RWPE1 (cell line): ENCODE measurements around the gene C11orf91.

Source experiments
- CTCF ChIA-PET: fragments of 350-600 bp; sonication (Branson Sonifier 250); formaldehyde crosslinking; extraction: SDS; loops from one replicate; lab custom pipeline; 2021; lab: Yijun Ruan, JAX
- POLR2A ChIA-PET: fragments of 400-600 bp; formaldehyde crosslinking; extraction: SDS; loops from one replicate; lab custom pipeline; 2020; ENCODE audit warnings: antibody characterized with exemption; ENCODE audit not compliant: low non-redundant PET; lab: Yijun Ruan, JAX
- DNase-seq: peaks from one replicate; pipeline ENCODE4 v3.0.0; 2012; ENCODE audit warnings: low spot score
- H3K27ac ChIP-seq: fragments of 450-650 bp; 2 replicates; pipeline ENCODE4 v1.5.1; 2017
- CTCF ChIP-seq: fragments of 450-650 bp; conservative IDR thresholded peaks from 2 replicates; pipeline ENCODE4 v1.5.1; 2017; ENCODE audit warnings: low read depth, mild to moderate bottlenecking

C11orf91 gene, protein sequence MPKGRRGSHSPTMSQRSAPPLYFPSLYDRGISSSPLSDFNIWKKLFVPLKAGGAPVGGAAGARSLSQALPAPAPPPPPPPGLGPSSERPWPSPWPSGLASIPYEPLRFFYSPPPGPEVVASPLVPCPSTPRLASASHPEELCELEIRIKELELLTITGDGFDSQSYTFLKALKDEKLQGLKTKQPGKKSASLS

DNA sequence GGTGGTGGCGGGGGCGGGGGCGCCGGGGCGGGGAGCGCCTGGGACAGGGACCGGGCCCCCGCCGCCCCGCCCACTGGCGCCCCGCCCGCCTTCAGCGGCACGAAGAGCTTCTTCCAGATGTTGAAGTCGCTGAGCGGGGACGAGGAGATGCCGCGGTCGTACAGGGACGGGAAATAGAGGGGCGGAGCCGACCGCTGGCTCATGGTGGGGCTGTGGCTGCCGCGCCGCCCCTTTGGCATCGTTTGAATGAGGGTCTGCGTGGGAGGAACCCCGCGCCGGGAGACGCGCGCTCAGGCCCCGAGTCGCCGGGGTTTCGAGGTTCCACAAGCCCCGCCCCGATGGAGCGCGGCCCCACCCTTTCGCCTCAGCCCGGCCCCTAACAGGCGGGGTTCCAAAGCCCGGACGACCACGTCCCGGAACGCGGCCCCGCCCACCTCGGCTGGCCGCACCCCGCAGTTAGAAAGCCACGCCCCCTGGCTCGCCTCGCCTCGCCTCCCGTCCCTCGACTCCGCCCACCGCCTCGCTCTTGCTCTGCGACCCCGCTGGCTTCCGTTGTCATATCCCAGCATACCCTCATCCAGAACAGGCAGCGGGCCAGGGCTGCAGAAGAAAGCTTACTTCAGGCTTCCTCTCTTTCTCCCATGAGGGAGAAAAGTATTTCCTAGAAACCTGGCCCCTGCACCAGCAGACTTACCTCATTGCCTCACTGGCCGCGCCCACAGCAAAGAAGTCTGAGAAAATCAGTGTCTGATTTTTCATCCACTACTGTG lies at the start of gene C11orf91:
Gene C11orf91, minus strand, starts transcription at position 325 of the 770 bp plus-strand sequence. Its CDS starts 86 bp downstream, at position 239.
- POLR2A ChIA-PET, result no interaction called here
- TF ChIP-seq CTCF, result no peak
- peak within 1 kb of the TSS; percentile 90 for H3K27ac ChIP-seq
- CTCF ChIA-PET, result interaction anchor here (0.6 to 0.7 kb wide), 2 partner anchors 217 to 808 kb away, joined by 3 to 4 read pairs; partner anchors contain the start of gene QSER1
- DNase-seq, result peak; percentile 90

GRCh38 chr11:33747979-33748378 lies 47.4 kb upstream of the C11orf91 start:
- ChIA-PET CTCF (no interaction called here), POLR2A (interaction anchor here (0.6 kb wide), 1 partner anchor 347 kb away, joined by 3 read pairs; no protein-coding TSS in a partner anchor)

DNA sequence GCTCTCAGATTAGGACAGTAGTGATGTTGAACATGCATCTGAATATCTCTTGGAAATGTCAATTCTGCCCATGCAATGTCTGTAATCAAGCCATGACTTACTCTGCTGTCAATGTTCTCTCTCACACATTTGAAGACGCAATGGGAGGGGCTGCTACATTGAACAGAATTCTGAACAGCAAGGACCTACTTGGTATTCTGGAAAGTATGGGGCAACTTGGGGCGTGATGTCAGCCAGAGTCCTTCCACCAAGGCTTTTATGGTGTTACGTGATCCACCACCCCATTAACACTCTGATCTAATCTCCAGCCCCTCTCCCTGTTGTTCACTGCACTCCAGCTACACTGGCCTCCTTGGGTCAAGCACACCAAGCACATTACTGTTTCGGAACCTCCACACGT lies 42.7 kb upstream of the C11orf91 start:
- no peak overlapping the region for H3K27ac ChIP-seq
- no peak for TF ChIP-seq CTCF
- ChIA-PET POLR2A (no interaction called here), CTCF (interaction anchor here (0.8 to 2.1 kb wide), 4 partner anchors 27 to 381 kb away, joined by 4 to 12 read pairs (median 6); partner anchors contain the start of gene FBXO3)
- DNase-seq, result no peak

More at GRCh38 chr11:33747979-33748378, 47.4 kb upstream of the C11orf91 start:
- H3K27ac ChIP-seq, result no peak overlapping the region
- no peak for DNase-seq
- TF ChIP-seq CTCF, result no peak

- CTCF ChIA-PET, result interaction anchor here (0.5 to 2.1 kb wide), 16 partner anchors 23 to 380 kb away, joined by 3 to 12 read pairs (median 4); partner anchors contain the start of gene FBXO3
- POLR2A ChIA-PET, result no interaction called here
- TF ChIP-seq CTCF, result peak; percentile 60
- no peak for DNase-seq
- no peak overlapping the region for H3K27ac ChIP-seq
Observed at GRCh38 chr11:33742249-33742851, 41.7 kb upstream of the C11orf91 start.

DNA sequence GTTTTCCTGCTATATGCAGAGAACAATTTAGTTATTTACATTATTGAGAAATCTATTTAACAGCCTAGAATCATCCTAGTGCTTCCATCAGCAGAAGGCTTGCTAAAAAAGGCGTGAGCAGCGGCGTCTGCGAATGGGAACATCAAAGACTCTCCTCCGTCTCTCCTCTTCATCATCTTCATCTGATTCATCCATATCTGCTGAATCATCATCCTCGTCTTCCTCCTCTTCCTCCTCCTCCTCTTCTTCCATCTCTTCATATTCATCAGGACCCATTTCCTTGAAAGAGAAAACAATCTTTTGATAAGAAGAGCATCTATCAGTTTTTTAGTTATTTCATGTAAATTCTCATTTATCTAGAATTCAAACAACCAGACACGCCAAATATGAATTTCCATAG lies 41.2 kb upstream of the C11orf91 start:
- ChIA-PET POLR2A (no interaction called here), CTCF (interaction anchor here (0.5 to 2.1 kb wide), 13 partner anchors 23 to 379 kb away, joined by 3 to 12 read pairs (median 4); partner anchors contain the start of gene FBXO3)
- no peak overlapping the region for H3K27ac ChIP-seq
- no peak for TF ChIP-seq CTCF
- DNase-seq, result no peak

GRCh38 chr11:33737362-33737821 lies 36.8 kb upstream of the C11orf91 start:
- peak overlapping the region; percentile 89 for H3K27ac ChIP-seq
- TF ChIP-seq CTCF, result no peak
- ChIA-PET CTCF (interaction anchor here (0.6 kb wide), 2 partner anchors 21 to 590 kb away, joined by 3 read pairs; no protein-coding TSS in a partner anchor), POLR2A (no interaction called here)
- no peak for DNase-seq
